ENCODE measurements around the gene RHPN2. TPM values are rescaled to one million over a fixed set of nuclear protein-coding genes. Genes with fewer than 3 reads are reported as not detected.

RHPN2 gene
- total and polyA plus RNA-seq, 2 of the 13 experiments (the other 11 are each of a cell fraction or from before 2014, with no cell fraction given), result 20.3 to 48.0 TPM

DNA sequence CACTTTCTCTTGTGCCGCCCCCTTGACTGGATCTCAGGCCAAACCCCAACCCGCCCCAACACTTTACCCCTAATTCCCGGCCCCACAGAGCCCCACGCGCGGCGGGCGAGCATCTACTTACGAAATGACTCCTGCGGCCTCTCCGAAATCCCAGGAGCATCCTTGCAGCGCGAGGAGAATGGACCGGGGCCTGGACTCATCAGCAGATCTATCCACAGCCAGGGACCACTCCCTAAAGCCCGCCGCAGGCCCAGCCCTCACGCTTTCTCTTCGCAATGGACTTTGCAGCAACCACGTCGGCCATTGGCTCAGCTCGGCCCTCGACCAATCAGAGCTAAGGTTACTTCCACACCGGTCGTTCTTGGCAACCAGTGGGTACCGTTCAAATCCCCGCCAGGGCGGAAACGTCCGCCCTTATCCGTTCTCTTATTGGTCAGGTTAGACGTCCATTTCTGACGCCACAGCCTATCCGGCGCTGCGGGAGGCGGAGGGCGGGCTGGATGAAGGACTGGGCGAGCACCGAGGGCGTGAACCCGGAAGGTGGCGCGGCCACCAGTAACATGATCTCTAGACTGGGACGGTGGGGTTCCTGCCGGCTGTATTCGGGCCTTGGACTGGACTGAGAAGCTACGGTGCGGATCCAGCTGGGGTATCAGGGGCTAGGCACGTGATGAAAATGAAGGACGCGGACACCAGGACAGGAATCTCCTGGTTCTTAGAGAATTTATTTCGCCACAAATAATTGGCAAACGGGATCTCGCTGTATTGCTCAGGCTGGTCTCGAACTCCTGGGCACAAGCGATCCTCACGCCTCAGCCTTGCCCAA, 92.8 kb downstream of the RHPN2 start, which contains the start of the genes CEP89 and FAAP24 (continued):
- no peak for TF ChIP-seq HES4 (CRISPR knock-in tag; IDR thresholded peaks at IDR 0.05; ENCODE audit: borderline replicate concordance)
- TF ChIP-seq GZF1 (CRISPR knock-in tag; IDR thresholded peaks at IDR 0.05), result 0 out of 2 replicates have a peak, but pooled peaks have one; percentile 41
- no peak for TF ChIP-seq DNMT1 (CRISPR knock-in tag; IDR thresholded peaks at IDR 0.05)
- TF ChIP-seq, protein P1, sequence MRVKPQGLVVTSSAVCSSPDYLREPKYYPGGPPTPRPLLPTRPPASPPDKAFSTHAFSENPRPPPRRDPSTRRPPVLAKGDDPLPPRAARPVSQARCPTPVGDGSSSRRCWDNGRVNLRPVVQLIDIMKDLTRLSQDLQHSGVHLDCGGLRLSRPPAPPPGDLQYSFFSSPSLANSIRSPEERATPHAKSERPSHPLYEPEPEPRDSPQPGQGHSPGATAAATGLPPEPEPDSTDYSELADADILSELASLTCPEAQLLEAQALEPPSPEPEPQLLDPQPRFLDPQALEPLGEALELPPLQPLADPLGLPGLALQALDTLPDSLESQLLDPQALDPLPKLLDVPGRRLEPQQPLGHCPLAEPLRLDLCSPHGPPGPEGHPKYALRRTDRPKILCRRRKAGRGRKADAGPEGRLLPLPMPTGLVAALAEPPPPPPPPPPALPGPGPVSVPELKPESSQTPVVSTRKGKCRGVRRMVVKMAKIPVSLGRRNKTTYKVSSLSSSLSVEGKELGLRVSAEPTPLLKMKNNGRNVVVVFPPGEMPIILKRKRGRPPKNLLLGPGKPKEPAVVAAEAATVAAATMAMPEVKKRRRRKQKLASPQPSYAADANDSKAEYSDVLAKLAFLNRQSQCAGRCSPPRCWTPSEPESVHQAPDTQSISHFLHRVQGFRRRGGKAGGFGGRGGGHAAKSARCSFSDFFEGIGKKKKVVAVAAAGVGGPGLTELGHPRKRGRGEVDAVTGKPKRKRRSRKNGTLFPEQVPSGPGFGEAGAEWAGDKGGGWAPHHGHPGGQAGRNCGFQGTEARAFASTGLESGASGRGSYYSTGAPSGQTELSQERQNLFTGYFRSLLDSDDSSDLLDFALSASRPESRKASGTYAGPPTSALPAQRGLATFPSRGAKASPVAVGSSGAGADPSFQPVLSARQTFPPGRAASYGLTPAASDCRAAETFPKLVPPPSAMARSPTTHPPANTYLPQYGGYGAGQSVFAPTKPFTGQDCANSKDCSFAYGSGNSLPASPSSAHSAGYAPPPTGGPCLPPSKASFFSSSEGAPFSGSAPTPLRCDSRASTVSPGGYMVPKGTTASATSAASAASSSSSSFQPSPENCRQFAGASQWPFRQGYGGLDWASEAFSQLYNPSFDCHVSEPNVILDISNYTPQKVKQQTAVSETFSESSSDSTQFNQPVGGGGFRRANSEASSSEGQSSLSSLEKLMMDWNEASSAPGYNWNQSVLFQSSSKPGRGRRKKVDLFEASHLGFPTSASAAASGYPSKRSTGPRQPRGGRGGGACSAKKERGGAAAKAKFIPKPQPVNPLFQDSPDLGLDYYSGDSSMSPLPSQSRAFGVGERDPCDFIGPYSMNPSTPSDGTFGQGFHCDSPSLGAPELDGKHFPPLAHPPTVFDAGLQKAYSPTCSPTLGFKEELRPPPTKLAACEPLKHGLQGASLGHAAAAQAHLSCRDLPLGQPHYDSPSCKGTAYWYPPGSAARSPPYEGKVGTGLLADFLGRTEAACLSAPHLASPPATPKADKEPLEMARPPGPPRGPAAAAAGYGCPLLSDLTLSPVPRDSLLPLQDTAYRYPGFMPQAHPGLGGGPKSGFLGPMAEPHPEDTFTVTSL (CRISPR knock-in tag; IDR thresholded peaks at IDR 0.05; ENCODE audit: borderline replicate concordance), result no peak
- no peak for TF ChIP-seq ZNF207 (IDR thresholded peaks at IDR 0.05; ENCODE audit: borderline replicate concordance)
- TF ChIP-seq MTA3 (CRISPR knock-in tag; IDR thresholded peaks at IDR 0.05), result no peak
- TF ChIP-seq, protein P2, sequence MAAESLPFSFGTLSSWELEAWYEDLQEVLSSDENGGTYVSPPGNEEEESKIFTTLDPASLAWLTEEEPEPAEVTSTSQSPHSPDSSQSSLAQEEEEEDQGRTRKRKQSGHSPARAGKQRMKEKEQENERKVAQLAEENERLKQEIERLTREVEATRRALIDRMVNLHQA (CRISPR knock-in tag; IDR thresholded peaks at IDR 0.05), result no peak
- no peak for TF ChIP-seq MAZ (IDR thresholded peaks at IDR 0.05; ENCODE audit: borderline replicate concordance, low read depth, low read length)
- TF ChIP-seq MAZ (CRISPR knock-in tag; IDR thresholded peaks at IDR 0.05; ENCODE audit: low read depth), result peak; percentile 57; the same call in 1 of the 2 replicates
- TF ChIP-seq ZFP82 (CRISPR knock-in tag; IDR thresholded peaks at IDR 0.05; ENCODE audit: borderline replicate concordance), result no peak
- TF ChIP-seq ZNF34 (CRISPR knock-in tag; IDR thresholded peaks at IDR 0.05; ENCODE audit: borderline replicate concordance), result no peak
- peak; percentile 93 for TF ChIP-seq KAT8 (CRISPR knock-in tag; IDR thresholded peaks at IDR 0.05)
- TF ChIP-seq ZNF75D (CRISPR knock-in tag; IDR thresholded peaks at IDR 0.05; ENCODE audit: borderline replicate concordance), result no peak
- TF ChIP-seq MTF1 (CRISPR knock-in tag; IDR thresholded peaks at IDR 0.05), result no peak
- peak; percentile 54; the same call in 1 of the 2 replicates for TF ChIP-seq HDAC2 (CRISPR knock-in tag; IDR thresholded peaks at IDR 0.05)
- TF ChIP-seq GATA4 (IDR thresholded peaks at IDR 0.05; ENCODE audit: borderline replicate concordance, low read depth), result no peak
- peak; percentile 72; the same call in 1 of the 2 replicates for TF ChIP-seq FOXC1 (CRISPR knock-in tag; IDR thresholded peaks at IDR 0.05; ENCODE audit: borderline replicate concordance)
- TF ChIP-seq SRSF9 (IDR thresholded peaks at IDR 0.05; ENCODE audit: borderline replicate concordance, insufficient read depth, low read depth, low read length, poor library complexity, severe bottlenecking), result no peak
- no peak for TF ChIP-seq ATAD3A (CRISPR knock-in tag; IDR thresholded peaks at IDR 0.05)
- TF ChIP-seq TCF7 (IDR thresholded peaks at IDR 0.05; ENCODE audit: low read depth), result no peak
- peak; percentile 49; the same call in 1 of the 2 replicates for TF ChIP-seq ZMYM3 (CRISPR knock-in tag; IDR thresholded peaks at IDR 0.05)
- no peak for TF ChIP-seq MEIS1 (CRISPR knock-in tag; IDR thresholded peaks at IDR 0.05; ENCODE audit: borderline replicate concordance)
- TF ChIP-seq ZNF430 (CRISPR knock-in tag; IDR thresholded peaks at IDR 0.05), result no peak
- TF ChIP-seq CREM (IDR thresholded peaks at IDR 0.05), result peak; percentile 86
- no peak for TF ChIP-seq CREM (CRISPR knock-in tag; IDR thresholded peaks at IDR 0.05)
- TF ChIP-seq CBX1 (IDR thresholded peaks at IDR 0.05; ENCODE audit: low read depth), result no peak

Data from HepG2 (cell line).